Liver (tissue), 3 donors: ENCODE results near the gene LHFPL3.

Experiments used
- CTCF ChIP-seq: fragments of 150-350 bp; IDR thresholded peaks from 2 replicates; pipeline ENCODE4 v1.5.1; 2017; ENCODE audit warnings: improper control_type of control experiment, low read depth, low read length; ENCODE audit not compliant: missing input control
- FOXA1 ChIP-seq: IDR thresholded peaks from 2 replicates; pipeline ENCODE4 v1.6.1; 2016; ENCODE audit warnings: antibody characterized with exemption
- GABPA ChIP-seq, 2 donors: IDR thresholded peaks in 1 of 2; conservative IDR thresholded peaks in 1 of 2; 2 replicates each; pipeline ENCODE4 v1.6.1; 2016; ENCODE audit warnings: antibody characterized with exemption in 2 of 2, mild to moderate bottlenecking in 1 of 2, moderate library complexity in 1 of 2
- REST ChIP-seq: IDR thresholded peaks from 2 replicates; pipeline ENCODE4 v1.6.1; 2016; ENCODE audit warnings: antibody characterized with exemption, mild to moderate bottlenecking
- SP1 ChIP-seq: IDR thresholded peaks from 2 replicates; pipeline ENCODE4 v1.6.1; 2018; ENCODE audit warnings: antibody characterized with exemption, mild to moderate bottlenecking
- TAF1 ChIP-seq: conservative IDR thresholded peaks from 2 replicates; pipeline ENCODE4 v1.6.1; 2016; ENCODE audit warnings: antibody characterized with exemption, mild to moderate bottlenecking
- ZBTB33 ChIP-seq: IDR thresholded peaks from 2 replicates; pipeline ENCODE4 v1.6.1; 2016; ENCODE audit warnings: antibody characterized with exemption
- donor health status: healthy.
- donor health status: healthy.

- no peak for TF ChIP-seq GABPA (IDR thresholded peaks at IDR 0.05 in 1 of 2, conservative IDR thresholded peaks at IDR 0.05 in 1 of 2)
- TF ChIP-seq ZBTB33, result no peak
- TF ChIP-seq REST, result no peak
- no peak for TF ChIP-seq TAF1
- TF ChIP-seq CTCF, result no peak
- no peak for TF ChIP-seq FOXA1
- no peak for TF ChIP-seq SP1
Measured at GRCh38 chr7:104362756-104363155, 34.4 kb downstream of the LHFPL3 start.
